SJSA1 (cell line): ENCODE measurements around the gene SPR. TPM values are rescaled to one million over a fixed set of nuclear protein-coding genes. Genes with fewer than 3 reads are reported as not detected.

ENCODE experiments used
- DNase-seq, 2 experiments: peaks; one replicate each; pipeline ENCODE4 v3.0.0-alpha.2; 2015 to 2020; ENCODE audit warnings: low spot score in 2 of 2, low read depth in 1 of 2
- H3K27ac ChIP-seq: fragments of 250-450 bp; sonication (Bioruptor Pico); 2 replicates; pipeline ENCODE4 v1.5.1; 2020; ENCODE audit warnings: mild to moderate bottlenecking, moderate library complexity
- H3K27me3 ChIP-seq: fragments of 250-450 bp; sonication (Bioruptor Pico); replicated peaks from 2 replicates; pipeline ENCODE4 v1.5.1; 2020; ENCODE audit warnings: mild to moderate bottlenecking, moderate library complexity
- H3K36me3 ChIP-seq: fragments of 250-450 bp; sonication (Bioruptor Pico); 2 replicates; pipeline ENCODE4 v1.5.1; 2020; ENCODE audit warnings: mild to moderate bottlenecking
- H3K4me1 ChIP-seq: fragments of 250-450 bp; sonication (Bioruptor Pico); replicated peaks from 2 replicates; pipeline ENCODE4 v1.6.1; 2021; ENCODE audit warnings: mild to moderate bottlenecking
- H3K4me3 ChIP-seq: fragments of 250-450 bp; sonication (Bioruptor Pico); 2 replicates; pipeline ENCODE4 v1.5.1; 2020; ENCODE audit warnings: mild to moderate bottlenecking
- H3K9me3 ChIP-seq: fragments of 250-450 bp; sonication (Bioruptor Pico); replicated peaks from 2 replicates; pipeline ENCODE4 v1.5.1; 2020; ENCODE audit warnings: mild to moderate bottlenecking
- total RNA-seq: library from RNA; depleted of rRNA; stranded (reverse); fragments of >200 nt; shearing (Covaris generic); gene quantifications from 2 replicates; pipeline ENCODE4 v1.2.3, GENCODE V29; 2014

The SPR gene
- total RNA-seq, 1 experiment from 2014 or later = 35.8 TPM

GRCh38 chr2:72915320-72915906 lies 28.2 kb downstream of the SPR start:
- H3K36me3 ChIP-seq = no peaks in the 10 kb centered on the region
- H3K27ac ChIP-seq = no peak overlapping the region
- no peak overlapping the region for H3K4me3 ChIP-seq
- peaks cover 6% of the 10 kb centered on the region for H3K9me3 ChIP-seq
- H3K27me3 ChIP-seq = peaks cover 100% of the 10 kb centered on the region
- peaks cover 29% of the 10 kb centered on the region for H3K4me1 ChIP-seq
- peak in 1 of 2 experiments; percentile 39 for DNase-seq

DNA sequence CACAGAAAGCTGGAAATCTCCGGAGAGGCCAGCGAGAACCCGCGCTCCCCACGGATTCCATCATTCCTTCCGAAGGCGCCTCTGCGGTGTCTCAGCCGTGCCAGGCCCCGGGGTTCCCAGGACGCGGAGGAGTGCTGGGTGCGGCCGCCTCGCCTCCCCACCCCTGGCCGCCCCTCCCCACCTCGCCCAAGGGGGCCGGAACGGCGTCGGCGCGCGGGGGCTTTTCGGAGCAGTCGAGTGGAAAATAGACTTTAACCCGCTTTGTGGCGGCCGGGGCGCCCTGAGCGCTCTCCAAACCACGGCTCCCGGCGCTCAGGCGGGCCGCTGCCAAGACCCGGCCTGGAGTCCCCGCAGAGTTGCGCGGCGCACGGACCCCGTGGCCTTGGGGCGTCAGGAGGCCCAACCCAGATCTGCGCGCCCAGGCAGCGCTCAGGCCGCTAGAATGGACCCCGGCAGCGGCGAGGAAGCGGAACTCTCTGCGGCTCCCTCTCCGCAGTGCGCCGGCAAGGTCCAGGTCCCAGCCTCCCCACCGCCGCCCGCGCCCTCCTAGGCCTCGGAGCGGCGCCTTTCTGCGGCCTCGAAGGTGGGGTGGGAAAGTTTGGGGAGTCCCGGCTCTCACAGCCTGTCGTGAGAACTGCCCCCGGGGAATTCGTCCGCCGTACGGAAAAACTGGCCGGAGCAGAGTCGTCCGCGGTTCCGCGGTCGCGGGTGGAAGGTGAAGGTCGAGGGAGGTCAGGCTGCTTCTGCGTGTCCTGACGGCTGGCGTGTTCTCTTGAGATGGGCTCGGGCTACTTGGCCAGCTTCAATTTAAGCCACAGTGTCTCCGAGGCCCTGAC lies 28.9 kb downstream of the SPR start:
- peak in 1 of 2 experiments; percentile 42 for DNase-seq
- Histone ChIP-seq H3K4me1 (peaks cover 29% of the 10 kb centered on the region), H3K27ac (no peak overlapping the region), H3K36me3 (no peaks in the 10 kb centered on the region), H3K27me3 (peaks cover 100% of the 10 kb centered on the region), H3K9me3 (peaks cover 12% of the 10 kb centered on the region), H3K4me3 (no peak overlapping the region)

- DNase-seq = peak in 1 of 2 experiments; percentile 37
- Histone ChIP-seq H3K27ac (no peak overlapping the region), H3K27me3 (peaks cover 100% of the 10 kb centered on the region), H3K36me3 (no peaks in the 10 kb centered on the region), H3K4me1 (peaks cover 29% of the 10 kb centered on the region), H3K4me3 (no peak overlapping the region), H3K9me3 (peaks cover 12% of the 10 kb centered on the region)
Observed at GRCh38 chr2:72916743-72917137, 29.5 kb downstream of the SPR start.

GRCh38 chr2:72917138-72917876 lies 30.1 kb downstream of the SPR start, which contains the start of gene EMX1:
EMX1 (plus strand) TSS chr2:72917519; CDS start chr2:72917853, 334 bp downstream.
- peaks cover 12% of the 10 kb centered on the region for H3K9me3 ChIP-seq
- peaks cover 100% of the 10 kb centered on the region for H3K27me3 ChIP-seq
- H3K27ac ChIP-seq = no peak within 1 kb of the TSS
- no peaks in the 10 kb centered on the region for H3K36me3 ChIP-seq
- peak in 1 of 2 experiments; percentile 44 for DNase-seq
- H3K4me1 ChIP-seq = peaks cover 29% of the 10 kb centered on the region
- no peak within 1 kb of the TSS for H3K4me3 ChIP-seq

- no peak overlapping the region for H3K4me3 ChIP-seq
- peak in 1 of 2 experiments; percentile 33 for DNase-seq
- H3K9me3 ChIP-seq = peaks cover 12% of the 10 kb centered on the region
- H3K27ac ChIP-seq = no peak overlapping the region
- no peaks in the 10 kb centered on the region for H3K36me3 ChIP-seq
- peaks cover 100% of the 10 kb centered on the region for H3K27me3 ChIP-seq
- peaks cover 29% of the 10 kb centered on the region for H3K4me1 ChIP-seq
Observed at GRCh38 chr2:72917877-72918553, 30.8 kb downstream of the SPR start.

- H3K27ac ChIP-seq = no peak overlapping the region
- peaks cover 12% of the 10 kb centered on the region for H3K9me3 ChIP-seq
- H3K4me1 ChIP-seq = peaks cover 35% of the 10 kb centered on the region
- H3K36me3 ChIP-seq = no peaks in the 10 kb centered on the region
- DNase-seq = peak in 1 of 2 experiments; percentile 39
- H3K4me3 ChIP-seq = no peak overlapping the region
- peaks cover 100% of the 10 kb centered on the region for H3K27me3 ChIP-seq
Observed at GRCh38 chr2:72919414-72920317, 32.5 kb downstream of the SPR start.

- Histone ChIP-seq H3K4me3 (no peak overlapping the region), H3K4me1 (peaks cover 35% of the 10 kb centered on the region), H3K27ac (no peak overlapping the region), H3K27me3 (peaks cover 100% of the 10 kb centered on the region), H3K36me3 (no peaks in the 10 kb centered on the region), H3K9me3 (peaks cover 12% of the 10 kb centered on the region)
- DNase-seq = peak in 1 of 2 experiments; percentile 36
Observed at GRCh38 chr2:72920318-72921087, 33.3 kb downstream of the SPR start.

- peaks cover 27% of the 10 kb centered on the region for H3K4me1 ChIP-seq
- H3K9me3 ChIP-seq = peaks cover 12% of the 10 kb centered on the region
- no peak for DNase-seq
- H3K36me3 ChIP-seq = no peaks in the 10 kb centered on the region
- peaks cover 100% of the 10 kb centered on the region for H3K27me3 ChIP-seq
- no peak overlapping the region for H3K4me3 ChIP-seq
- H3K27ac ChIP-seq = no peak overlapping the region
Observed at GRCh38 chr2:72921088-72921851, 34.1 kb downstream of the SPR start.

DNA sequence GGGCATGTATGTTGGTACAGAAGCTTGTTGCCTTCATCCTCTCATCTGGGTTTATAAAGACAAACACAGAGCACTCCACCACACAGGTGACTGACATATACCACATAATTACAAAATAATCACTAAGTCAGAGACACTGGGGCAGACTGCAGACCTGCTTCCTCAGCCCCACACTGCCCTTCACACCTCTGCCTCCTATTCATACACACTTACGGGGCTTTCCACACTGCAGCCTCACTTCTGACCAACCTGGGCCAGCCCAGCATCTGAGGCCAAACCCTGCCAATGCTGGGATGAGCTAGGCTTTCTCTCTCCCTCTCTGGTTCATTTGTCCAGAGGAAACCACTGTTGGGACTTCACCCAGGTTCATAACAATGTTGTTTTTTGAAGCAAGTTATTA lies 34.6 kb downstream of the SPR start:
- no peak overlapping the region for H3K27ac ChIP-seq
- no peak for DNase-seq

GRCh38 chr2:72923833-72924352 lies 36.7 kb downstream of the SPR start:
- H3K27me3 ChIP-seq = peaks cover 100% of the 10 kb centered on the region

More for the DNA sequence above, 34.6 kb downstream of the SPR start:
- no peak overlapping the region for H3K4me3 ChIP-seq
- no peaks in the 10 kb centered on the region for H3K36me3 ChIP-seq
- H3K9me3 ChIP-seq = peaks cover 12% of the 10 kb centered on the region
- peaks cover 21% of the 10 kb centered on the region for H3K4me1 ChIP-seq
- H3K27me3 ChIP-seq = peaks cover 100% of the 10 kb centered on the region

More at GRCh38 chr2:72923833-72924352, 36.7 kb downstream of the SPR start:
- no peak for DNase-seq
- Histone ChIP-seq H3K4me3 (no peak overlapping the region), H3K27ac (no peak overlapping the region), H3K9me3 (peaks cover 6% of the 10 kb centered on the region; the same call in 1 of the 2 replicates), H3K4me1 (peaks cover 6% of the 10 kb centered on the region; the same call in 1 of the 2 replicates), H3K36me3 (no peaks in the 10 kb centered on the region)
